ENCODE measurements around the gene THSD4.

The THSD4 gene

GRCh38 chr15:71444866-71445590, 329.8 kb downstream of the THSD4 start:
- no peak for FAIRE-seq
- DNase-seq (ENCODE audit: low spot score), result peak; percentile 71

GRCh38 chr15:71447328-71448250, 332.3 kb downstream of the THSD4 start:
- peak; percentile 82 for DNase-seq (ENCODE audit: low spot score)

GRCh38 chr15:71448688-71449114, 333.4 kb downstream of the THSD4 start:
- FAIRE-seq (no peak), DNase-seq (ENCODE audit: low spot score) (peak; percentile 41)

More at GRCh38 chr15:71447328-71448250, 332.3 kb downstream of the THSD4 start:
- FAIRE-seq, result peak; percentile 67

GRCh38 chr15:71449363-71449762, 334.1 kb downstream of the THSD4 start:
- DNase-seq (ENCODE audit: low spot score) (no peak), FAIRE-seq (no peak)

GRCh38 chr15:71449956-71450355, 334.7 kb downstream of the THSD4 start:
- DNase-seq (ENCODE audit: low spot score) (no peak), FAIRE-seq (no peak)

- DNase-seq (ENCODE audit: low spot score) (no peak), FAIRE-seq (no peak)
Measured at GRCh38 chr15:71451130-71451529, 335.9 kb downstream of the THSD4 start.

GRCh38 chr15:71452893-71453292, 337.6 kb downstream of the THSD4 start:
- FAIRE-seq (no peak), DNase-seq (ENCODE audit: low spot score) (no peak)

- no peak for DNase-seq (ENCODE audit: low spot score)
- no peak for FAIRE-seq
Measured at GRCh38 chr15:71454462-71454996, 339.3 kb downstream of the THSD4 start.

- FAIRE-seq, result no peak
- no peak for DNase-seq (ENCODE audit: low spot score)
Measured at GRCh38 chr15:71455107-71455506, 339.8 kb downstream of the THSD4 start.

GRCh38 chr15:71455878-71456277, 340.6 kb downstream of the THSD4 start:
- FAIRE-seq (no peak), DNase-seq (ENCODE audit: low spot score) (no peak)

- FAIRE-seq (no peak), DNase-seq (ENCODE audit: low spot score) (no peak)
Measured at GRCh38 chr15:71456362-71456761, 341.1 kb downstream of the THSD4 start.

- DNase-seq (ENCODE audit: low spot score) (no peak), FAIRE-seq (no peak)
Measured at GRCh38 chr15:71456811-71457210, 341.5 kb downstream of the THSD4 start.

- no peak for FAIRE-seq
- DNase-seq (ENCODE audit: low spot score), result no peak
Measured at GRCh38 chr15:71458089-71458660, 342.9 kb downstream of the THSD4 start.

GRCh38 chr15:71461748-71462147, 346.5 kb downstream of the THSD4 start:
- no peak for FAIRE-seq
- DNase-seq (ENCODE audit: low spot score), result no peak

GRCh38 chr15:71462638-71463037, 347.4 kb downstream of the THSD4 start:
- no peak for FAIRE-seq
- no peak for DNase-seq (ENCODE audit: low spot score)

GRCh38 chr15:71463156-71463665, 347.9 kb downstream of the THSD4 start:
- no peak for DNase-seq (ENCODE audit: low spot score)
- no peak for FAIRE-seq

- DNase-seq (ENCODE audit: low spot score) (no peak), FAIRE-seq (no peak)
Measured at GRCh38 chr15:71465131-71465955, 350.1 kb downstream of the THSD4 start.

GRCh38 chr15:71468715-71469114, 353.4 kb downstream of the THSD4 start:
- no peak for DNase-seq (ENCODE audit: low spot score)
- FAIRE-seq, result no peak

GRCh38 chr15:71469413-71469812, 354.1 kb downstream of the THSD4 start:
- FAIRE-seq, result no peak
- DNase-seq (ENCODE audit: low spot score), result no peak

GRCh38 chr15:71471347-71471746, 356.1 kb downstream of the THSD4 start:
- FAIRE-seq, result no peak

GRCh38 chr15:71472566-71472965, 357.3 kb downstream of the THSD4 start:
- FAIRE-seq (no peak), DNase-seq (ENCODE audit: low spot score) (no peak)

More at GRCh38 chr15:71471347-71471746, 356.1 kb downstream of the THSD4 start:
- no peak for DNase-seq (ENCODE audit: low spot score)

Measured in RCC 7860 (cell line).